Keratinocyte (primary cell): ENCODE results near the gene SULF2. TPM values are rescaled to one million over a fixed set of nuclear protein-coding genes. Genes with fewer than 3 reads are reported as not detected.

ENCODE experiments used
- DNase-seq: peaks from one replicate; pipeline ENCODE4 v3.0.0-alpha.2; 2011; ENCODE audit warnings: low read depth, missing footprints, low spot score
- FAIRE-seq: peaks from 2 replicates; lab custom pipeline; 2011; peaks lifted over from hg19 to GRCh38; lab: Jason Lieb, UNC
- H2AFZ ChIP-seq: 2 replicates; pipeline ENCODE4 v1.6.0; 2012; ENCODE audit warnings: low read length, control low read depth, inconsistent platforms; ENCODE audit not compliant: control insufficient read depth
- H3K27ac ChIP-seq: 2 replicates; pipeline ENCODE4 v1.5.1; 2011; ENCODE audit warnings: low read length; ENCODE audit not compliant: control insufficient read depth, insufficient read depth
- H3K27me3 ChIP-seq: 3 replicates; pipeline ENCODE4 v1.6.0; 2011; ENCODE audit warnings: low read length; ENCODE audit not compliant: control insufficient read depth, insufficient read depth; ENCODE audit errors: extremely low read depth
- H3K36me3 ChIP-seq, 2 experiments: 2 replicates in 1 of 2; 3 replicates in 1 of 2; pipeline ENCODE4 v1.5.1; 2011; ENCODE audit warnings: low read length in 2 of 2, mild to moderate bottlenecking in 1 of 2; ENCODE audit not compliant: control insufficient read depth in 2 of 2, insufficient read depth in 2 of 2; ENCODE audit errors: extremely low read depth in 1 of 2
- H3K4me1 ChIP-seq: 3 replicates; pipeline ENCODE4 v1.5.1; 2011; ENCODE audit warnings: low read length; ENCODE audit not compliant: control insufficient read depth, insufficient read depth; ENCODE audit errors: extremely low read depth
- H3K4me2 ChIP-seq: 3 replicates; pipeline ENCODE4 v1.6.0; 2011; ENCODE audit warnings: low read depth, low read length; ENCODE audit not compliant: control insufficient read depth, insufficient read depth; ENCODE audit errors: extremely low read depth
- H3K4me3 ChIP-seq, 3 experiments: fragments of 200-600 bp in 1 of 3; sonication (generic) in 1 of 3; 2 replicates in 2 of 3; 3 replicates in 1 of 3; pipeline ENCODE4 v1.5.1; 2011 to 2016; ENCODE audit warnings: low read length in 3 of 3, mild to moderate bottlenecking in 3 of 3, control low read depth in 2 of 3, inconsistent platforms in 1 of 3, low read depth in 1 of 3, mixed read lengths in 1 of 3, mixed run types in 1 of 3, moderate library complexity in 1 of 3; ENCODE audit not compliant: control insufficient read depth in 2 of 3, insufficient read depth in 2 of 3; ENCODE audit errors: extremely low read depth in 1 of 3
- H3K79me2 ChIP-seq: 2 replicates; pipeline ENCODE4 v1.6.0; 2012; ENCODE audit warnings: low read length; ENCODE audit not compliant: control insufficient read depth, insufficient read depth
- H3K9ac ChIP-seq: 3 replicates; pipeline ENCODE4 v1.6.0; 2011; ENCODE audit warnings: low read length; ENCODE audit not compliant: control insufficient read depth, insufficient read depth; ENCODE audit errors: extremely low read depth
- H3K9me1 ChIP-seq: 3 replicates; pipeline ENCODE4 v1.6.0; 2011; ENCODE audit warnings: low read length; ENCODE audit not compliant: control insufficient read depth, insufficient read depth; ENCODE audit errors: extremely low read depth
- H3K9me3 ChIP-seq: 2 replicates; pipeline ENCODE4 v1.5.1; 2012; ENCODE audit warnings: low read depth, low read length; ENCODE audit not compliant: control insufficient read depth
- H4K20me1 ChIP-seq: 3 replicates; pipeline ENCODE4 v1.6.0; 2011; ENCODE audit warnings: low read length; ENCODE audit not compliant: control insufficient read depth, insufficient read depth; ENCODE audit errors: extremely low read depth
- CTCF ChIP-seq, 3 experiments: IDR thresholded peaks in 1 of 3; conservative IDR thresholded peaks in 1 of 3; optimal IDR thresholded peaks in 1 of 3; 2 replicates in 2 of 3; 3 replicates in 1 of 3; pipeline versions ENCODE3 to v1.5.1; 2011; ENCODE audit warnings: low read length in 3 of 3, mild to moderate bottlenecking in 3 of 3, moderate library complexity in 2 of 3, control low read depth in 1 of 3, inconsistent platforms in 1 of 3; ENCODE audit not compliant: insufficient read depth in 2 of 3; ENCODE audit errors: extremely low read depth in 1 of 3
- EZH2 ChIP-seq: IDR thresholded peaks from one replicate; pipeline ENCODE4 v1.6.1; 2012; ENCODE audit warnings: inconsistent platforms, mild to moderate bottlenecking, low read length, moderate library complexity
- dilution Hi-C: fragments of 300-500 bp; cut with MboI; formaldehyde crosslinking; loops from one replicate; pipeline ENCODE4 v1.7.0; 2020; ENCODE audit warnings: low sequenced_read_pairs; ENCODE audit not compliant: extremely low pct_ligation_motif_present
- polyA plus RNA-seq, 5 experiments: library from polyadenylated mRNA; depleted of rRNA in 3 of 5; stranded (reverse) in 3 of 5; stranded (forward) in 1 of 5; unstranded in 1 of 5; fragments of >200 nt; gene quantifications; 1 replicate in 1 of 5; 2 replicates in 3 of 5; 3 replicates in 1 of 5; pipeline versions ENCODE4 v1.2.1 to v1.2.3, GENCODE V29; 2011 to 2012; ENCODE audit warnings: missing spikeins in 2 of 5, low read depth in 1 of 5, low replicate concordance in 1 of 5

Gene SULF2
- polyA plus RNA-seq, 1 donor (not counting 4 experiments of a cell fraction or from before 2014, with no cell fraction given), result 64.4 TPM

GRCh38 chr20:47691625-47692024, 93.7 kb downstream of the SULF2 start:
- DNase-seq (no peak), FAIRE-seq (no peak)
- TF ChIP-seq EZH2 (no peak), CTCF (optimal IDR thresholded peaks at IDR 0.05 in 1 of 3, IDR thresholded peaks at IDR 0.05 in 1 of 3, conservative IDR thresholded peaks at IDR 0.05 in 1 of 3; ENCODE audit: extremely low read depth in 1 of 3, insufficient read depth in 2 of 3, low read length in 3 of 3) (no peak)
- dilution Hi-C loops, result no loop called here
- Histone ChIP-seq H3K4me3 (no peak overlapping the region), H3K4me2 (no peak overlapping the region), H3K27ac (no peak overlapping the region), H2AFZ (no peak overlapping the region), H3K36me3 (peaks cover 10 to 30% of the 10 kb centered on the region in 2 experiments), H3K4me1 (no peaks in the 10 kb centered on the region), H3K27me3 (no peaks in the 10 kb centered on the region), H3K9me1 (no peaks in the 10 kb centered on the region), H3K9ac (no peak overlapping the region), H3K79me2 (no peaks in the 10 kb centered on the region), H3K9me3 (peaks cover 19% of the 10 kb centered on the region), H4K20me1 (no peaks in the 10 kb centered on the region)

- Histone ChIP-seq H3K27me3 (no peaks in the 10 kb centered on the region), H3K9me1 (no peaks in the 10 kb centered on the region), H3K79me2 (no peaks in the 10 kb centered on the region), H2AFZ (no peak overlapping the region), H3K36me3 (peaks cover 18 to 26% of the 10 kb centered on the region in 2 experiments), H4K20me1 (no peaks in the 10 kb centered on the region), H3K27ac (no peak overlapping the region), H3K4me1 (no peaks in the 10 kb centered on the region), H3K9me3 (peaks cover 19% of the 10 kb centered on the region), H3K9ac (no peak overlapping the region), H3K4me2 (no peak overlapping the region), H3K4me3 (no peak overlapping the region)
- FAIRE-seq (no peak), DNase-seq (no peak)
- dilution Hi-C loops, result no loop called here
- TF ChIP-seq EZH2 (no peak), CTCF (optimal IDR thresholded peaks at IDR 0.05 in 1 of 3, IDR thresholded peaks at IDR 0.05 in 1 of 3, conservative IDR thresholded peaks at IDR 0.05 in 1 of 3; ENCODE audit: extremely low read depth in 1 of 3, insufficient read depth in 2 of 3, low read length in 3 of 3) (no peak)
Observed at GRCh38 chr20:47689731-47690130, 95.5 kb downstream of the SULF2 start.
